Hindlimb muscle (tissue), 1 donor: Measurements from ENCODE around the gene CIART. TPM values are rescaled to one million over a fixed set of nuclear protein-coding genes. Genes with fewer than 3 reads are reported as not detected.
"Not testable (repeated sequence)": the region's sequence is repeated elsewhere in the genome, so short reads cannot be mapped to it uniquely, and the experiment has no call there.

ENCODE experiments used
- DNase-seq: peaks from one replicate; pipeline ENCODE4 v3.0.0-alpha.2; 2013
- polyA plus RNA-seq: library from polyadenylated mRNA; unstranded; fragments of 120-200 nt; gene quantifications from one replicate; pipeline ENCODE4 v1.2.1, GENCODE V29; 2013; ENCODE audit not compliant: insufficient read length

The CIART gene
- polyA plus RNA-seq, result 2.3 TPM

GRCh38 chr1:150281758-150282557 lies at the start of gene CIART:
TSS of gene CIART (plus strand) at chr1:150282554. CDS start at chr1:150283268, 714 bp downstream.
- peak; percentile 95 for DNase-seq

GRCh38 chr1:150232921-150233320 lies 49.4 kb upstream of the CIART start:
- DNase-seq, result not testable (repeated sequence)

DNA sequence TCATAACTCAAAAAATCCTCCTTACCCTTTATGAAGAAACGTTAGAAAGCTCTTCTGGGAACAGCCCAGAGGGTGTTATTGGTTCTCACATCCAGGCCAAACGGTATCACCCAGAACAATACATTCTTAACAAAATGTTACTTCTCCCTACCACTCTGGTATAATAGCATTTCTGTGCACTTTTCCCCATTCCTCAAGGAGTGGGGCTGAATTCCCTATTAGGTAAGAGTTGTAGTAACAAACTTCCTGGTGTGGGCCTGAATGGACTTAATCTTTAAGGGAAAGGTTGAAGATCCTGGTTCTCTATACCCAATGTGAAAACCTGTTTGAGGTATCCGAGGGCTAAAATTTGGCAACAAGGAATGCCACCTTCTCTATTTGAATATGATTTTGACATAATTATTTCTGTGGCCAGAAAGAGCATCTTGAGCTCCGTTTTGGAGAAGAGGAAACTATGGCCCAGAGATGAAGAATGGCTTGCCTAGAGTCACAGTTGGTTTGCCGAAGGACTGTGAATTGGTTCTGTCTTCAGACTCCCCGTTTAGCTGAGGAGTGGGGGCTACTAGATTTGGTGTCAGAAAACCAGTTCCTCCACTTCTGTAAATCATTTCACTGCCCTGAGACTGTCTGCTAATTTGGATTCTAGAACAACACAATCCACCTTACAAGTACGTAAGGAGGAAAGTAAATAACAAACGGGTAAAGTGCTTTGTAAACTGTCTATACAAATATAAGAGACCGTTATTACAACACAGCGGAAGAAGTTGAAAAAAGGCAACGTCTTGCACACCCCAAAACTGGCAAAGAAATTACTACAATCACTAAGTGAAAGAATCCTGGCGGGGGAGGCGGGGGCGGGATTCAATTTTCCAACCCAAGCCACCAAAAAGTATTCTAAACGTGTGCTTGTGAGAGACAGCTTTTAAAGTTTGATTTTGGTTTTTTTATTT lies 48.7 kb upstream of the CIART start:
- DNase-seq, result no peak

DNA sequence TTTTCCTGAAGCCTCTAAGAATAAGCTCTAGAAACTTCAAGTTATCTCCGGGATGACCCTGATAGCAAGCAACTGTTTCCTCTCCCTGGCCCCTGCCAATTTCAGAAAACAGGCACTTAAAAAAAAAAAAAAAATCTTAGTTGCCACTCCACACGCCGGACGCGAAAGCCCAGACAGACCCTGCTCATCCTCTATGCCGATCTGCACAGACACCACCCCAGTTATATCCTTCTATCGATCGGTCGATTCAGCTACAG lies 48.1 kb upstream of the CIART start:
- DNase-seq, result no peak

DNA sequence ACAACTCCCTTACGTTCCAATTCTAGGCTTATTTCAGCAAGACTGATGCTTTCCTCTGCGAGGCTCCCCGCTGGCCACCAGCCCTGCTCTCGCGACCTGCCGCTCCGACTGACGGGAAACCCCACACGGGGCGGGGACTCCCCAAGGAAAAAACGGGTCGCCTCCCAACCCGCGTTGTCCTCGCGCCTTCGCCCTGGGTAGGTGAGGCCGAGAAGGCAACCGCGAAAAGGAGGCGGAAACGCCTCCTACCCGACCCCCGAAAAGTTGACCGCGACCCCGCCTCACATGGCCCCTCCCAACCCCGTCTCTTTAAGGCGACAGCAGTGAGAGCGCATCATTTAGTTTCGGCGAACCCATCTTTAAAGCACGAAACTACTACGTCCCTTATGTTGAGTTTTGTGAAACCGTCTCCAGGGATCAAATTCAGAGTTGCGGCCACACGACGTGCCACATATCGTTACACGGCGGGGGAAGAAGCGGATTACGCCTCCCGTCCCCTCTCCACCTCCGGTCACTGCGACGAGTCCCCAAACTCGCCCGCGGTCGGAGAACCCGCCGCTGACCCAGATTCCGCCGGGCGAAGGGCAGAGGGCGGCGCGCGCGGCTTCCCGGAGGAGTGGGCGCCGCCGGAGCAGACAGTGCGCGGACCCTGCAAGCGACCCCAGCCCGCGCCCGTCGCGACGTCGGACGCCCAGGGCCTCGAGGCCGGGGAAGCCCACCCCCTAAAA lies 47.6 kb upstream of the CIART start:
- DNase-seq, result peak; percentile 87

GRCh38 chr1:150235294-150235851 lies 47.0 kb upstream of the CIART start:
- peak; percentile 51 for DNase-seq

- peak; percentile 98 for DNase-seq
Observed at GRCh38 chr1:150235852-150236613, 46.3 kb upstream of the CIART start, which contains the start of gene ANP32E. TSS of gene ANP32E (minus strand) at chr1:150236112. CDS start at chr1:150235786, 326 bp downstream.

GRCh38 chr1:150236614-150237100 lies 45.7 kb upstream of the CIART start:
- no peak for DNase-seq

DNA sequence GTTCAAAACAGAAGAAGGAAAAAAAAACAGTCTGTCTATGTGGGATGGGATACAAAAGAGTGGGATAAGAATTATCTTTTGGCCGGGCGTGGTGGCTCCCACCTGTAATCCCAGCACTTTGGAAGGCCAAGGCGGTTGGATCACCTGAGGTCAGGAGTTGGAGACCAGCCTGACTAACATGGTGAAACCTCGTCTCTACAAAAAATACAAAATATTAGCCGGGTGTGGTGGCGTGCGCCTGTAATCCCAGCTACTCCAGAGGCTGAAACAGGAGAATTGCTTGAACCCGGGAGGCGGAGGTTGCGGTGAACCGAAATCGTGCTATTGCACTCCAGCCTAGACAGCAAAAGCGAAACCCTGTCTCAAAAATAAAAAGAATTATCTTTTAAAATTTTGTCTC lies 45.2 kb upstream of the CIART start:
- DNase-seq, result not testable (repeated sequence)

- no peak for DNase-seq
Observed at GRCh38 chr1:150237746-150238145, 44.6 kb upstream of the CIART start.

DNA sequence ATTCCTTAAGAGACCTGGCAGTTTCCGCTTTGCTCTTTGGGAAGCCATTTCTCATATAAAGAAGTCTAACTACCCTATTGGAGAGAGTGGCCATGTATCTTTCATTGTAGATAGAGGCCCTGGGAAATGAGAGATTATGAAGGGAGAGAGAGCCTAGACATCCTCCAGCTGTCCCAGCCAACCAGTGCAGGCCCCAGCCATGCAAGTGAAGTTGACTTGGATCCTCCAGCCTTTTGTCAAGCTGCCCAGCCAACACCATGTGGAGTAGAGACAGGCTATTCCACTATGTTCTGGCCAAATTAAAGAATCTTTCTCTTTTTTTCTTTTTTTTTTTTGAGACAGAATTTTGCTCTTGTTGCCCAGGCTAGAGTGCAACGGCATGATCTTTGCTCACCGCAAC lies 39.4 kb upstream of the CIART start:
- no peak for DNase-seq

- DNase-seq, result no peak
Observed at GRCh38 chr1:150249936-150250335, 32.4 kb upstream of the CIART start.

DNA sequence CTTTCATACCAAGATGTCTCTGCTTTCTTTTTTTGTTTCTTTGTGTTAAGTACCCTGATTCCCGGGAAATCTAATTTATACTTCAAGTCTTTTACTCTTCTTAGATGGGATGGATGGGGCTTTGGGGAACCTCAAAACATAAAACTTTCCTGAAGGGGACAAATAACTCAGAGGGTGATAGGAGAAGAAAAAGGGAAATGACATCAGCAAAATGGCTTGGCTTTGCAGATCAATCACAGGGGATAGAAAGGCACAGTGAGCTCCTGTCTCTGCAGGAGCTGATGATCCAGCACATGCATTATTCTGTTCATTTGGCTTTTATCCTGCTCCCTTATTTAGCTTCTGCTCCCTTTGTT lies 26.2 kb upstream of the CIART start:
- no peak for DNase-seq

GRCh38 chr1:150256554-150257341 lies 25.6 kb upstream of the CIART start:
- no peak for DNase-seq

- DNase-seq, result no peak
Observed at GRCh38 chr1:150257624-150258585, 24.4 kb upstream of the CIART start, which contains the start of gene CA14. TSS of gene CA14 (plus strand) at chr1:150257774. CDS start at chr1:150258129, 355 bp downstream.

DNA sequence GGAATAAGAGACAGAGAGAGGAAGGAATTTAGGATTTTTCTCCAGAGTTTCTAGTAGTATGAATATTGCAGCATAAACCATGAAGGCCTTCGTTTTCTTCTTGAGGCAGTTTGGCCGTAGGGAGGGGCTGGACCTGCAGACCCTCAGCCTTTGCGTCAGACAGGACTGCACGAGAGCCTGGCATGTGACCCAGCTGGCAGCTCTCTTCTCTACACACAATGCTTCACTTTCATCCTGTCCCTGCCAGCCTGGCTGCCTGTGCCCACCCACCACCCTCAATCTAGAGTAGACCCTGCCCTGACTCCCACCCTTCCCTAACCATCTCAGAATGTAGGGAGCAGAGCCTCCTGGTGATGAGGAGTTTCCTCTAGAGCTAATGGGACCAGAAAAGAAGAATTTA lies 23.1 kb upstream of the CIART start:
- DNase-seq, result no peak

DNA sequence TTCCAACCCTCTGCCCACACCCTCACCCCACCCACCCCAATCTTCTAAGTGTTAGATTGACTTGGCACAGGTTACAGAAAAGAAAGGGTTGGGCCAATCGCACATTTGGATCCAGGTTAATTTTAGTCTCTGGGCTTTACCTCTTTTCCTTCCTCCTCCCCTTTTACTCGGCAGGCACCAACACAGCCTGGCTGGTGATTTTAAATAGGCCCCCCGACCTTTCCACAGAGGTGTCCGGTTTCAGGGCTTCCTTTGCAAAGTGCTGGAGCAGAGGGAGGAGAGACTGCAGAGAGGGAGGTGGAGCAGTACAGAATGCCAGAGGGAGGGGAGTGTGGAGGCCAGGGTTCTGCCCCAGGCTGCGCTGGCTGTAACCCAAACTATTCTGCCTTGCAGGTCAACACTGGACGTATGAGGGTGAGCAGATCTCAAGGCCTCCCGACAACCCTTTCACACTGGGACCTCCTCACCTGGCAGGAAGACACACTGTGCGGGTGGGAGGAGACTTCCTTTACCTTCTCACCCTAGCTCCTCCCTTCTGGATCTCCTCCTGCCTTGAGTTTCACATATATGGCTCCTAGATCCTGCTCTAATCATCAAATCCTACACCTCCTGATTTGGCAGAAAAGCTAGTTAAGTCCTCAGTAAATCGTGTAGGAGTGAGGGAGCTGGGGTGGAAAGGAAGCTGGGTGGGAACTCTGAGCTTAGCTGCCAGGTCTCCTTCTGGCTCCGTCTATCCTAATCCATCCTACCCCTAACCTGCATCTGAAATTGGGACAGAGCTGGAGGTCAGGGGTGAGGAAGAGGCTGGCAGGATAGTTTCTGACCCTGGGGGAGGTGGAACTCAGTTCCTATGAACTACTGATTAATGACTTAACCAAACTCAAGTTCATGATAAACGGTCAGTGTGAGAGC lies 22.3 kb upstream of the CIART start:
- no peak for DNase-seq

GRCh38 chr1:150261367-150261766 lies 21.0 kb upstream of the CIART start:
- no peak for DNase-seq
